HL-60/S4 (cell line): Measurements from ENCODE around the gene MAN1C1.
"Not testable (repeated sequence)": the region's sequence is repeated elsewhere in the genome, so short reads cannot be mapped to it uniquely, and the experiment has no call there.

ENCODE experiments used
- in situ Hi-C: fragments of 300-500 bp; cut with MboI; formaldehyde crosslinking; loops from 2 replicates; pipeline ENCODE4 v1.14.3; 2022; ENCODE audit warnings: low sequenced_read_pairs

Gene MAN1C1

GRCh38 chr1:25583519-25584370 is 32.8 kb upstream of the MAN1C1 start:
- in situ Hi-C loops, result no loop called here

- in situ Hi-C loops, result no loop called here
Measured at GRCh38 chr1:25586181-25586588, 30.4 kb upstream of the MAN1C1 start.

GRCh38 chr1:25587290-25587689 is 29.3 kb upstream of the MAN1C1 start:
- in situ Hi-C loops, result no loop called here

- in situ Hi-C loops, result not testable (repeated sequence)
Measured at GRCh38 chr1:25588224-25588623, 28.4 kb upstream of the MAN1C1 start.

GRCh38 chr1:25588786-25589185 is 27.8 kb upstream of the MAN1C1 start:
- in situ Hi-C loops, result not testable (repeated sequence)

- in situ Hi-C loops, result no loop called here
Measured at GRCh38 chr1:25590096-25590824, 26.3 kb upstream of the MAN1C1 start.

- in situ Hi-C loops, result no loop called here
Measured at GRCh38 chr1:25593861-25594260, 22.7 kb upstream of the MAN1C1 start.

GRCh38 chr1:25594971-25595370 is 21.6 kb upstream of the MAN1C1 start:
- in situ Hi-C loops, result no loop called here

GRCh38 chr1:25596641-25597040 is 19.9 kb upstream of the MAN1C1 start:
- in situ Hi-C loops, result not testable (repeated sequence)

GRCh38 chr1:25598879-25599278 is 17.7 kb upstream of the MAN1C1 start:
- in situ Hi-C loops, result no loop called here

- in situ Hi-C loops, result no loop called here
Measured at GRCh38 chr1:25599969-25600610, 16.5 kb upstream of the MAN1C1 start.

- in situ Hi-C loops, result not testable (repeated sequence)
Measured at GRCh38 chr1:25600971-25601699, 15.5 kb upstream of the MAN1C1 start.

GRCh38 chr1:25603779-25604538 is 12.6 kb upstream of the MAN1C1 start:
- in situ Hi-C loops, result not testable (repeated sequence)

- in situ Hi-C loops, result no loop called here
Measured at GRCh38 chr1:25607123-25607522, 9.5 kb upstream of the MAN1C1 start.

GRCh38 chr1:25608488-25609178 is 8.0 kb upstream of the MAN1C1 start:
- in situ Hi-C loops, result no loop called here

GRCh38 chr1:25609921-25610320 is 6.7 kb upstream of the MAN1C1 start:
- in situ Hi-C loops, result loop anchor here (5.0 kb wide), 1 partner anchor 197 kb away; no protein-coding TSS in a partner anchor

GRCh38 chr1:25610822-25611630 is 5.6 kb upstream of the MAN1C1 start:
- in situ Hi-C loops, result loop anchor here (5.0 kb wide), 1 partner anchor 196 kb away; no protein-coding TSS in a partner anchor

- in situ Hi-C loops, result loop anchor here (5.0 kb wide), 1 partner anchor 195 kb away; no protein-coding TSS in a partner anchor
Measured at GRCh38 chr1:25611843-25612242, 4.7 kb upstream of the MAN1C1 start.
